Panc1 (cell line): ENCODE data around the gene SPEM2.

Experiments
- CTCF ChIP-seq: fragments of 450-650 bp; IDR thresholded peaks from 2 replicates; pipeline ENCODE4 v1.5.1; 2017; ENCODE audit warnings: mild to moderate bottlenecking
- POLR2AphosphoS5 ChIP-seq: IDR thresholded peaks from 2 replicates; pipeline ENCODE4 v1.6.1; 2012; ENCODE audit warnings: mild to moderate bottlenecking, low read depth, low read length, moderate library complexity
- REST ChIP-seq, 2 experiments: IDR thresholded peaks; 2 replicates each; pipeline ENCODE4 v1.6.1; 2011 to 2012; ENCODE audit warnings: low read depth in 2 of 2, control low read depth in 1 of 2, low read length in 1 of 2, mild to moderate bottlenecking in 1 of 2, moderate library complexity in 1 of 2; ENCODE audit not compliant: insufficient read depth in 1 of 2
- SIN3A ChIP-seq: IDR thresholded peaks from 2 replicates; pipeline ENCODE4 v1.6.1; 2012; ENCODE audit warnings: low read depth, mild to moderate bottlenecking, low read length, moderate library complexity, borderline replicate concordance; ENCODE audit not compliant: insufficient read depth

GRCh38 chr17:7464081-7464480, 38.7 kb downstream of the SPEM2 start:
- TF ChIP-seq CTCF (no peak), SIN3A (no peak), POLR2AphosphoS5 (no peak), REST (IDR thresholded peaks at IDR 0.05; ENCODE audit: insufficient read depth in 1 of 2, low read depth in 2 of 2, low read length in 1 of 2) (no peak)
